ENCODE measurements around the gene DDX1.

GRCh38 chr2:15560988-15561573 lies 30.6 kb upstream of the DDX1 start, which contains the start of gene NBAS:
- TF ChIP-seq CTCF (IDR thresholded peaks at IDR 0.05): no peak
- TF ChIP-seq EP300 (IDR thresholded peaks at IDR 0.05): no peak
- peak; percentile 26 for TF ChIP-seq POLR2A (IDR thresholded peaks at IDR 0.05)

Data from ovary (tissue), 3 donors.